ENCODE results near the gene ETFRF1. TPM values are rescaled to one million over a fixed set of nuclear protein-coding genes. Genes with fewer than 3 reads are reported as not detected.

ETFRF1 gene
- total RNA-seq, 2 donors from 2014 or later: 10.6 to 15.6 TPM

GRCh38 chr12:25200703-25201102, 5.7 kb downstream of the ETFRF1 start:
- ATAC-seq: no peak
- no peak for DNase-seq (ENCODE audit: low spot score in 2 of 2)
- Mint-ChIP-seq H3K27ac (no peak overlapping the region), H3K36me3 (peaks cover 5 to 8% of the 10 kb centered on the region in 2 donors), H3K9me3 (no peaks in the 10 kb centered on the region)

- no peak for DNase-seq (ENCODE audit: low spot score in 2 of 2)
- no peak for ATAC-seq
- Mint-ChIP-seq H3K36me3 (peaks cover 5% of the 10 kb centered on the region in 2 donors), H3K9me3 (no peaks in the 10 kb centered on the region), H3K27ac (no peak overlapping the region)
Measured at GRCh38 chr12:25202137-25202536, 7.1 kb downstream of the ETFRF1 start.

- H3K9me3 Mint-ChIP-seq: no peaks in the 10 kb centered on the region
- ATAC-seq: no peak
Measured at GRCh38 chr12:25207411-25207810, 12.4 kb downstream of the ETFRF1 start.

GRCh38 chr12:25207846-25208245, 12.8 kb downstream of the ETFRF1 start:
- Mint-ChIP-seq H3K9me3 (no peaks in the 10 kb centered on the region), H3K27ac (no peak overlapping the region), H3K36me3 (peaks cover 0 to 5% of the 10 kb centered on the region in 2 donors)
- DNase-seq (ENCODE audit: low spot score in 2 of 2) (no peak), ATAC-seq (no peak)

More at GRCh38 chr12:25207411-25207810, 12.4 kb downstream of the ETFRF1 start:
- Mint-ChIP-seq H3K27ac (no peak overlapping the region), H3K36me3 (peaks cover 0 to 5% of the 10 kb centered on the region in 2 donors)
- DNase-seq (ENCODE audit: low spot score in 2 of 2): no peak

- Mint-ChIP-seq H3K36me3 (peaks cover 0 to 1% of the 10 kb centered on the region in 2 donors), H3K9me3 (no peaks in the 10 kb centered on the region), H3K27ac (peak overlapping the region in 1 of 2 donors; percentile 46)
- no peak for DNase-seq (ENCODE audit: low spot score in 2 of 2)
- no peak for ATAC-seq
Measured at GRCh38 chr12:25208554-25208953, 13.5 kb downstream of the ETFRF1 start.

- ATAC-seq (no peak), DNase-seq (ENCODE audit: low spot score in 2 of 2) (no peak)
- Mint-ChIP-seq H3K36me3 (peaks cover 0 to 7% of the 10 kb centered on the region in 2 donors), H3K27ac (no peak overlapping the region), H3K9me3 (no peaks in the 10 kb centered on the region)
Measured at GRCh38 chr12:25213338-25213737, 18.3 kb downstream of the ETFRF1 start.

- ATAC-seq (peak in 1 of 2 donors; percentile 37), DNase-seq (ENCODE audit: low spot score in 2 of 2) (no peak)
- H3K36me3 Mint-ChIP-seq: peaks cover 0 to 10% of the 10 kb centered on the region in 2 donors
- H3K27ac Mint-ChIP-seq: no peak overlapping the region
- no peaks in the 10 kb centered on the region for H3K9me3 Mint-ChIP-seq
Measured at GRCh38 chr12:25236190-25236589, 41.2 kb downstream of the ETFRF1 start.

GRCh38 chr12:25236626-25237025, 41.6 kb downstream of the ETFRF1 start:
- no peak for DNase-seq (ENCODE audit: low spot score in 2 of 2)
- peaks cover 0 to 10% of the 10 kb centered on the region in 2 donors for H3K36me3 Mint-ChIP-seq
- no peaks in the 10 kb centered on the region for H3K9me3 Mint-ChIP-seq
- ATAC-seq: no peak
- no peak overlapping the region for H3K27ac Mint-ChIP-seq

- Mint-ChIP-seq H3K27ac (no peak overlapping the region), H3K36me3 (peaks cover 5 to 31% of the 10 kb centered on the region in 2 donors), H3K9me3 (no peaks in the 10 kb centered on the region)
- ATAC-seq (peak in 1 of 2 donors; percentile 48), DNase-seq (ENCODE audit: low spot score in 2 of 2) (no peak)
Measured at GRCh38 chr12:25241167-25242020, 46.4 kb downstream of the ETFRF1 start.

- peaks cover 5 to 22% of the 10 kb centered on the region in 2 donors for H3K36me3 Mint-ChIP-seq
- no peak overlapping the region for H3K27ac Mint-ChIP-seq
- ATAC-seq (no peak), DNase-seq (ENCODE audit: low spot score in 2 of 2) (no peak)
- H3K9me3 Mint-ChIP-seq: no peaks in the 10 kb centered on the region
Measured at GRCh38 chr12:25242981-25243679, 48.1 kb downstream of the ETFRF1 start.

GRCh38 chr12:25243680-25243990, 48.6 kb downstream of the ETFRF1 start:
- no peaks in the 10 kb centered on the region for H3K9me3 Mint-ChIP-seq
- DNase-seq (ENCODE audit: low spot score in 2 of 2) (no peak), ATAC-seq (no peak)
- peaks cover 5 to 22% of the 10 kb centered on the region in 2 donors for H3K36me3 Mint-ChIP-seq
- no peak overlapping the region for H3K27ac Mint-ChIP-seq

GRCh38 chr12:25245491-25245890, 50.5 kb downstream of the ETFRF1 start:
- ATAC-seq (no peak), DNase-seq (ENCODE audit: low spot score in 2 of 2) (no peak)
- H3K27ac Mint-ChIP-seq: no peak overlapping the region
- H3K36me3 Mint-ChIP-seq: peaks cover 5 to 22% of the 10 kb centered on the region in 2 donors
- no peaks in the 10 kb centered on the region for H3K9me3 Mint-ChIP-seq

- ATAC-seq (no peak), DNase-seq (ENCODE audit: low spot score in 2 of 2) (no peak)
- Mint-ChIP-seq H3K27ac (no peak overlapping the region), H3K9me3 (no peaks in the 10 kb centered on the region), H3K36me3 (peaks cover 5 to 22% of the 10 kb centered on the region in 2 donors)
Measured at GRCh38 chr12:25248137-25248536, 53.1 kb downstream of the ETFRF1 start.

GRCh38 chr12:25248732-25249131, 53.7 kb downstream of the ETFRF1 start:
- peaks cover 5 to 22% of the 10 kb centered on the region in 2 donors for H3K36me3 Mint-ChIP-seq
- ATAC-seq (no peak), DNase-seq (ENCODE audit: low spot score in 2 of 2) (no peak)
- no peaks in the 10 kb centered on the region for H3K9me3 Mint-ChIP-seq
- peak overlapping the region in 1 of 2 donors; percentile 82 for H3K27ac Mint-ChIP-seq

- peak; percentile 49 to 70 for DNase-seq (ENCODE audit: low spot score in 2 of 2)
- peak; percentile 60 to 68 for ATAC-seq
- Mint-ChIP-seq H3K9me3 (no peaks in the 10 kb centered on the region), H3K27ac (peak overlapping the region; percentile 82 to 86), H3K36me3 (peaks cover 5 to 14% of the 10 kb centered on the region in 2 donors)
Measured at GRCh38 chr12:25249931-25250738, 55.1 kb downstream of the ETFRF1 start.

- H3K27ac Mint-ChIP-seq: peak within 1 kb of the TSS; percentile 82 to 86
- peaks cover 0 to 5% of the 10 kb centered on the region in 2 donors for H3K36me3 Mint-ChIP-seq
- H3K9me3 Mint-ChIP-seq: no peaks in the 10 kb centered on the region
- ATAC-seq (peak; percentile 83 to 90), DNase-seq (ENCODE audit: low spot score in 2 of 2) (peak; percentile 89 to 90)
Measured at GRCh38 chr12:25250744-25251730, 56.0 kb downstream of the ETFRF1 start, which contains the start of gene KRAS. KRAS (minus strand) TSS chr12:25250929.

Measured in activated naive CD4-positive, alpha-beta T cell treated with anti-CD3 and anti-CD28 coated beads, Interleukin-2, amount 50 U/mL, for 72 hours (primary cell).